Brain pericyte (primary cell): ENCODE measurements around the gene ASTN2.

Experiments
- DNase-seq: peaks from one replicate; pipeline ENCODE4 v3.0.0-alpha.2; 2012; ENCODE audit warnings: low read depth, low spot score

Gene ASTN2

DNA sequence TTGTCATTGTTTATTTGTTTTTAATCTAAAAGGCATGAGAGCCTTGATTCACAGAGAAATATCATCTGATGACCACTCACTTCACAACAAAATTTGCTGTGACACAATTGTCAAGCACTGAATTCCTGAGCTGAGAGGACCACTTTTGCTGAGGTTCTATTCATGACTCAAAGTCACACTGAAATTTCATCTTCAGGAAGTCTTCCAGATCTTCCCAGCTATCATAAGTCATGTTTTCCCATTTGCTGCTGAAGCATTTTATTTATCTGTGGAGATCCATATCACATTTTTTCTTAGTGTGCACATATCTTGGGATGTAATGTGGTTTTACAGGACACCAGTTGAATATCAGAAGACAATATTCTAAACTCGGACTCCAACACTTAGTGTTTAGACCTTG, 982.8 kb downstream of the ASTN2 start:
- DNase-seq: no peak

DNA sequence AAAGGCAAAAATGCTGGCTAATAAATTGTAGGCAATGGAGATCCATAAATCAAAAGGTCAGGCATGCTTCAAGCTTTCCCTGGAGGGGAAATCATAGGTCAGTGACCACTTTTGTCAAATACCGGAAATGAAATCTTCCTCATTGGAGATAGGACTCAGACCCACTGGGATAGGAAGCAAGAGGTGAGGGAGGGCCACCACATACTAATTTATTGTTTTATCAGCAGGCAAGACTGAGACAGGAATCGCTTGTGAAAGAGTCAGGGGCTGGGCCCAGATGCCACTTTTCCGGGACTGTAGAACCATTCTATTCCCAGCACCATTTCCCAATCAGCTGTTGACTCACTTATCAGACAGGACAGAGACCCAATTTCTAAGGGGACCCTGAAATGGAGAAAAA, 984.0 kb downstream of the ASTN2 start:
- DNase-seq: no peak

DNA sequence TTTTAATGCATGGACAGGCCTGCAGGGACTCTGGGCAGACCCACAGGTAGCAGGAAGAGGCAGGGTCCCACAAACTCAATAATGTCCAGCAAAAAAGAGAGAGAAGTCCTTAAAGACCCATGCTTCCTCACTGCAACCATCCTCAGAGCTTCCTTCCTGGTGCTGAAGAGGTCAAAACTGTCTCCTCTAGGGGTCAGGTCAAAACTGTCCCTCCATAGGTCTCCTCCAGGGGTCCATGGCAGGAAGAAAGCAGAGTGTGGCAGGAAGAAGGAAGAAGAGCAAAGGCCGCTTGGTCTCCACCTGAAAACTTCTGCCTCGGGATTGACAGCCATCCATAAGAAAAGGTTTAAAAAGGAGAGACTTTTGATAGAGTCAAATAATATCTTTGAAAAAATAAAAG, 989.6 kb downstream of the ASTN2 start:
- DNase-seq: no peak

DNA sequence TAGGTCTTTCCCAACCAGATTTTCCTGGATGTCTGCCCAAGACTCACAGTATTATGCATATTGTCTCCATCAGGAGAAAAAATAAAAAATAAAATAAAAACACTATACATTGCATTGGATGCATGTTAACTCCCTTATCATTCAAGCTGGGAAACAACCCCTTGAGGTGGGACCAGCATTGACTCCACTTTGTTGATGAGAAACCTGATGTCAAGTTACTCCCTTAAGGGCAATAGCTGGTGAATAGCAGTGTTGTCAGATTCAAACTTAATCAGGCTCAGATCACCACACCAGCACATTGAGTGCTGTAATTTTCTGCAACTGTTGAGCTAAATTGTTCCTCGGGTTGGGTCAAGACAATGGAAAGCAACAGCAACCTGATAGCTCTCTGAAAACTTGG, 991.7 kb downstream of the ASTN2 start:
- DNase-seq: no peak

DNA sequence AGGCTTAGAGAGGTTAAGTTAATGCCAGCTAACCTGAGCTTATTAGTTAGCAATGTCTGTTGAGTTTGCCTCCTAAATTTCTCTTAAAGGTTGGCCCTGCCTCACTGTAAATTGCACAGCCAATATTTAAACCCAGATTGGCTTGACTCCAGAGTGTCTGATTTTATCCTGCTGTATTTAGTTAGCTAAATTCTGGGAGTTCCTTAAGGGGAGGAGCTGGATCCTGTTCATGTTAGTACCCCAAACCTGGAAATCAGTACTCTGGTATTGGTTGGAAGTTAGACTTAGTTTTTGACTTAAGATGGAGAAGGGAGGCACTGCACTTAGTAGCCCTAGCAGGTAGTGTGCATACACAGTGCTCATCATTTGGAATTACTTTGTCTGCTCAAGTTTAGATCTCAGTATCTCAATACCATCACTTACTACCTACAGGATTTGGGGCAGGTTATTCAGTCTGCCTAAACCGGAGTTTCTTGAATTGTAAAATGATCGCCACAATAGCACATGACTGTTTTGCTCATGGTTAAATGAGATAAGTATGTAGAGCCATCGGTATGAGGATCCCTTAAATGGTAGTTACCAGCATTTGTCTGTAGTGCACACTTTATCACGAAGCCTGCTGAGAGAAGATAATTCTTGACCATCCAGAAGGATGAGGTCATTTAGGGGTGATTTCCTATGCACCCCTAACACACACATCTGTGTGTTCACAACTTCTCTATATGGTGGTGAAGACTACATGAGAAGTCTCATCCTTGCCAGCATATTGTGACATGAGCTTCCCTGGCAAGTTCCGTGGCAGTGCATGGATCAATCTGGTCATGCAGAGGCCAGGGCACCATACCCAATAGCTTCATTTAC, 992.5 kb downstream of the ASTN2 start:
- DNase-seq: no peak

DNA sequence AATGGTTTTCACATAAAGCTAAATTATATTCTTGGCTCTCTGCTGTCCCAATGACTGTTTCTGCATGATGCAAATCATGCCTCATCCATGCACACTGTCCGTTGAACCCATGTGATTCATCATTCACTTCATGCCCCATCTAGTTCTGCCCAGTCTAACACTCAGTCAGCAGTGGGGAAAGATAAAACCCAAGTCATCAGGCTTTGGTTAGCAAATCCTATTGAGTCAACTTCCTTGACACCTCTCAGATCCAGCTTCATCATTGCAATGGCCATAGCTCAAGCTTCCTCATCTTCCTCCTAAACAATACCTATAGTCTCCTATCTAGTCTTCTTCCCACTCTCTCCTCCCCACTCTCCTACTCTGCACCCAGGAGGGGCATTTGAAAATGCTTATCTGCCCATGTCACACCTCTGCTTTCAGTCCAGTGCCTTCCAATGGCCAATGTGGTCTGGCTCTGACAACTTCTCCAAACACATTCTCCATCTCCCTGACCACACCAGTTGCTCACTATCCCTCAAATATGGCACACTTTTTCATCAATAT, 993.8 kb downstream of the ASTN2 start:
- DNase-seq: no peak

DNA sequence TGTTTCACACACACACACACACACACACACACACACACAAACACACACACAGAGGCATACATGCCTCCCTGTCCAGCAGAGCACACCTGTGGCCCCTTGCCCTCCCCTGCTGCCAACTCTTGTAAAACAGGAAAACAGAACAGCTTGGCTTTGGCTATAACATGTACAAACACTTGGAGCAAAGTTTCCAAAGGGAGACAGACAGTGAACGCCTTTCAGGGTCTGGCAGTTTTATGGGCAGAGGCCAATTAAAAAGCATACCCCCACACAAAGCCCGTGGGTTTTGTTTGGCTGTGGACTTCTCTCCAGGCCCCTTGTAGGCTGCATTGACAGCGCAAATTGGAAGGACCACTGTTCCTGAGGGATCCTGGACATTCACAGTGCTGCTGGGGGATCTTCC, 995.7 kb downstream of the ASTN2 start:
- DNase-seq: no peak

DNA sequence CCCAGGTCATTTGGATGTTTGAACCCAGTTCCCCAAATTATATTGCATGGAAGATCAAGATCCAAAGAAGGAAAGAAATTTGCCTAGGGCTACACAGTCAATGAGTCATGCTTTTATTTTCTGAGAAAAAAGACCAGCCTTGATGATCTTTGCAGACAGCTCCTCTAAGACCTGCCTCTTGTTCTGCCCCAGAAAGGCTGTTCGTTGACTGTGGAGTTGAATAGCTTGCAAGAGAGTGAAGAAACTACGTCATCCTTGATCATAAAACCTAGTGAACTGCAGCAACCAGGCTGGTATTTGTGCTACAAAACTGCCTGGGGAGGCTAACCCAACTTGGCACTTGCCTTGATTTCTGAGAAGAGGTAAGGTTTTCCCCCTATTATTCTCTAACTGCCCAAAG, 997.4 kb downstream of the ASTN2 start:
- no peak for DNase-seq

DNA sequence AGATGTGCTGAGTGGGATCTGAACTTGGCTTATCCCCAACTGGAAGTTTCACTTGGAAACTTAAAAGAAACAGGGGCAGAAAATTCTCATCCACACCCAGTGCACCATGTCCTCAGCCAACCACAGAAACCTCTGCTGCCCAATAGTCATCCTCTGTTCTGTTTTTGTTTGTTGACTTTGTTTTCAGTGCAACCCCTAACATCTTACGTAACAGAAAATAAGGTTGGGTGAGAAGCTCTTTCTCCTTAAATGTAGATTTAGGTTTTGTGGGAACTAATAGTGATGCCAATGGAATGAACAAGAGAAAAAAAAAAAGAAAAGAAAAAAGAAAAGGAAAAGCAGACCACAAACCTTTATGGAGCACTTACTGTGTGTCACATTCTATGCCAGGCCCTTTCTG, 998.4 kb downstream of the ASTN2 start:
- no peak for DNase-seq

DNA sequence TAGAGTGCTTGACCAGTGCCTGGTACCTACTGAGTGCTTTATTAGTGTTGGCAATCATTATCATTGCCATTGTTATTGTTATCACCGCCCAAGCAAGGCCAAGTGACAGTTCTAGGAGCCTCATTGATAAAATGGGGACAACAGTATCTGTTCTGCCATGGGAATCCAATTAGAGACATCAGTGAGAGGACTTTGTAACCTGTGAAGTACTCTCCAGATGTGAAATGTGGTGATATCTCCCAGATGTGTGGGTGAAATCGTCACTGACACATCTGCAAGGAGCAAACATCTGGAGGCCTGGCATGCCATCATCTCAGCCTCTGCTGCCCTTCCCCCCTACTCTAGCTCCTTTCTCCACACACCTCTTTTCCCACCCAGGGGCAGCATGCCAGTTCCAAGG, 1000.5 kb downstream of the ASTN2 start:
- DNase-seq: no peak

DNA sequence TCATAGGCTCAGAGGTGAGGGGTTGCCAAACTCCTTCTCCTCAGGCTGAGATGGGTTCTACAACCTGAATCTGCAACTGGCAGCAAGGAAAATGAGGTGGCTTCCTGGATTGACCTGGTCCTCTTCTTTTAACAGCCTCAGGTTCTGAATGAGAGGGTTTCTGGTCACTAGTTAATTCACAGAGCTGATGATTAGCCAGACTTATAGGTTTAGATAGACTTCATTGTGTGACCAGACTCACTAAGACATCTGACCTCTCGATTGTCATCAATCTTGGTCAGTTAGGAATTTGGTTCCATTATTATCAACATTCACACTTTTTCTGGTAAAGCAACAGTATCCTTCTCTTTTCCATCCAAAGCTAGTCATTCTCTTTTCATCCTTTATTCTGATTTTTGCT, 1003.4 kb downstream of the ASTN2 start:
- no peak for DNase-seq

DNA sequence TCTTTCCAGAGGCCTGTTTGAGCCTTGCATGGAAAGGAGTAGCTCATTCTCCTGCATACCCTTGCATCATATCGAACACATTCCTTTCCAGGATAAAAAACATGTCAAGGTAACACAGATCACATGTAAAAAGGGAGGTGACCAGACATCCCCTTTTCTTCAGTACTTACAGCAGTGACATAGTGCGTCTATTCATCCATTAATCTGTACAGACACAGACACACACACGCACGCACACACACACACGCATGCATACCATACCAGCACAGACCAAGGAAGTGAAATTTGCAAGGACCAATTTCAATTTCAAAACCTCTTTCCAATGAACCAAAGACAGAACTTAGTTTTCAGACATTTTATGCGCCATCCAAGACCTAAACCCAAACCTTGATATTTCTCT, 1005.2 kb downstream of the ASTN2 start:
- DNase-seq: no peak

DNA sequence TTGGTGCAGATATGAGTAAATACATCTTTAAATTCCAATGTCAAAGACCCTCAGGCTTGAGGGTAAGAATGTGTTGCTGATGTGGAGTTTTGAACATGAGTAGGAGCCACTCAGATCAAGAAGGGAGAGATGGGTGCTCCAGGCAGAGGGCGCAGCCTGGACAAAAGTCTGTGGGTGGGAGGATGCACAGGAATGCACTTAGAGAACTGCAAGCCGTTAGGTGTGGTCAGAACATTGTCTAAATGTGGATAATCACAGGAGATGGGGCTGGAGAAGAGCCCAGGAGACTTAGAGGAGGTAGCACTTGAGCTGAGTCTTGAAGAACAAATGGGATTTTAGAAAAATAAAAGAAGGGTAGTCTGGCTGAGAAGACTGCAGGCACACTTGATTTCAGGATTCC, 1005.7 kb downstream of the ASTN2 start:
- DNase-seq: no peak

DNA sequence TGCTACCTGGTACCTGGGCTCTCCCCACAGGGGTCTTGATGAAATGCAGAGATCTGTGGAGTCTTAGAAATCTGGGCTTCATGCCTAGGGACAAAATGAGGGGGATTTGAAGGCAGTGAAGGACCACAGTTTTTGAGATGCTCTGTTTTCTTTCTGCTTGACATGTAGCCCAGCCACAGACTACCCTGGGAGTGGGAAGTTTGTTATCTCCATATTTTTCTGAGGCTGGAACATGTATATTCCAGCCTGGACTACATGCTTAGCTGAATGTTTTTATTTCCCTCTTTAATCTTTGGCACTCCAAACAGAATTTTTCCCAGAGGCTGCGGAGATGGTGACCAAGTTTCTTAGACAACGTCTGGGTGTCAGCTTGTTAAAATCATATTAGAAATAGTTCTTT, 1008.4 kb downstream of the ASTN2 start:
- no peak for DNase-seq

DNA sequence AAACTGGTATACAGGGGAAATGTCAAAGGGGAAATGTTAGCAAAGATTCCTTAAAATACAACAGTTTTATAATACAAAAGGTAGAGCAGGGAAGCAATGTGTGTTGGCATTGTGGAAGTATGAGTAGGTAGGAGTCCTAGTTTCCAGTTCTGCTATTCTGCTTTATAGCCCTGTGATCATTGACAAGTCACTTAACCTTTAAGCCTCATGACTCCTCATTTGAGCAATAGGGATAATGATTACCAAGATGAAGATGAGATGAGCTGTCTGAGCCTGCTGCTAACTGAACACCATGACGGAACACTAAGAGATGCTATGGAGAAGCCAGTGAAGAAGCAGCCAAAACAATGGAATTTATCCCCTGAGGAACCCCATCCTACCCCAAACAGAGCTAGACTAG, 1009.5 kb downstream of the ASTN2 start:
- DNase-seq: no peak

DNA sequence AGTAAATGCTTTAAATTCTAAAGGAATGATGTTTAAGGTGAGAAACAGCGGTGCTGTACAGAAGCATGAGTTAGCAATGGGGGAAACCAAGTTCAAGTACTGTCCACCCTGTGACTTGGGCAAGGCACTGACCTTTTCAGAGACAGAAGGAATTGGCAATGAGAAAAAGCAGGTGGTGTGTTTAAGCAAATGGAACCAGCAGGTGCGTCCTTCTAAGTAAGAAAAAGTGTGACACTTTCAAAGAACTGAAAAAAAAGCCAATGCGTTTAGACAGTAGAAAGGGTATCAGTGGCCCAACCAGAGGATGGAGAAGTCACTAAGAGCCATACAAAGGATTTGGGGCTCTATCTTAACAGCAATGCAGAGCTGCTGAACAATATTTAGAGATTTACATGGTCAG, 1010.6 kb downstream of the ASTN2 start:
- no peak for DNase-seq

DNA sequence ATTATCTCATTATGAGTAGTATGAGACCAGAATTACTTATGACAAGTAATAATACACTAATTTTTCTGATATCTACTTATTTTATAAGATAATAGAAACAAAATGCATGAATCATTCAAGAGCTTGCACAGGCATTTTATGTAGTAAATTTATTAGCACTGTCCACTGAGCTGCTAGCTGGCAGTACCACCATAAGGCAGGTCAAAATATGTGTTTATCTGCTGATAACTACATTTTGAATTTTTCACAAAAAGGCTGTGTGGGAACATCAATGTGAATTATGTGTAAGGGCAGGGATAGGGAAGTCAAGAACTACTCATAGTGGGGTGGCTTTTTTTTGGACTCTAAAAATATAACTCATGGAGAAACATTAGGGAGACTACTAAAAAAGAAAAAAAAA, 1011.7 kb downstream of the ASTN2 start:
- no peak for DNase-seq

DNA sequence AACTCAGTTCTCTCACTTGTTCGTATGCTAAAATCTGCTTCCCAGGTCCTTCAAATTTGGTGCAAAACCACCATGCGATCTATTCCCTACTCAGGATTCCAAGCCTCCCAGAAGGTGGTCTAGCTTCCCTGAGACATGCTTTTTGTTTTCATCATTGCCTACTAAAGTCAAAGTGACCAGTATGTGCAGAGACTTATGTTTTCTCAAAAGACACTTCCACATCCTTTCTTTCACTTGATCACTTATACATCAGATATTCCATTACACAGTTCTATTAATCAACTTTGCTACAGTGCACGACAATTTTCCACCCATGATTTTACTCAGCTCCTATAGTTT, 1019.2 kb downstream of the ASTN2 start:
- DNase-seq: no peak

DNA sequence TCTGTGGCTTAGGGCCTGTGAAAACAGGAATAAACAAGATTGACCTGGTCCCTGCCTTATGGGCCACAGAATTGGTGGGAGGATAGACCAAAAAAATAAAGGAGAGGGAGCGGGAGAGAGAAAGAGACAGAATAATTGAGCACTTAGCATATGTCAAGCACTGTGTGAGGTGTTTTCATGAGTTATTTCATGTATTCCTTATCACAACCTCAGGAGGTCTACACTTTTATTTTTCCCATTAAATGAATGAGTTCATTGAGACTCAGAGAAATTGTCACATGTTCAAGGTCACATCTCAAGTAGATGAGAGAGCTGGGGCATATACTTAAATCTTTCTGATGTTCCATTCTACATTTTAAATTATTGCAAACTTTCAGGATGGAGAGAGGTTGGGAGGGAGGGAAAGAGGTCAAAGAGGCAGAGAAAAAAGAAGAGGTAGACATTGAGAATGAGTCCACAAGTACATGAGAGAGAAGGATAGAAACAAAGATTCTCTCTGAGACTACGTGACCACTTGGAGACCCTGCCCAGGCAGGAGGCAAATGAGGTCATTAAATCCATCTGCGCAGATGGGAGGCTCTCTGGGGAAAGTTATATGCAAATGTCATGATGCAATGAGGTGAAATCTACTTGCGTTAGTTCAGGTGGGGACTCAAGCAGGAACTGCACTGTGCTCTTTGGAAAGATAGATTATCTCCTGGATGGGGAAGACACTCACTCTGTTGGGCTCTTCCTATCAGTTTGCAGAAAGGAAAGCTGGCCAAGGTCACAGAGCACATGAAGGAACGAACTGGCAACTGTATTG, 1019.8 kb downstream of the ASTN2 start:
- no peak for DNase-seq

DNA sequence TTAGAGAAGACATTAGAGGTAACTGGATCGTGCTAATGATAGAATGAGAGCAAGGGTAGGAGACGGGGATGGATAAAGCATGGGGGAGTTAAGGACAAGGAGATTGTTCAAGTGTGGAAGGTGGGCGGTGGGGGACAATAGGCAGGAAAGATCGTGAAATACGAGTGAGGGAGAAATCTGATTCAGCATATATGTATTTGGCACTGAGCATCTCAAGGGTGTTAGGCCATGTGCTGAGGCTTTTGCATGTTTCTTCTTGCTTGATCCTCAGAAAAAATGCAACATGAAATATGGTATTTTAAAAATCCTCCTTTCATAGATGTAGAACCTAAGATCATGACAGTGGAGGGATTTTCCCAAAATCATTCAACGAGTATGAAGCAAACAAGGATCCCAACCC, 1020.8 kb downstream of the ASTN2 start:
- no peak for DNase-seq

DNA sequence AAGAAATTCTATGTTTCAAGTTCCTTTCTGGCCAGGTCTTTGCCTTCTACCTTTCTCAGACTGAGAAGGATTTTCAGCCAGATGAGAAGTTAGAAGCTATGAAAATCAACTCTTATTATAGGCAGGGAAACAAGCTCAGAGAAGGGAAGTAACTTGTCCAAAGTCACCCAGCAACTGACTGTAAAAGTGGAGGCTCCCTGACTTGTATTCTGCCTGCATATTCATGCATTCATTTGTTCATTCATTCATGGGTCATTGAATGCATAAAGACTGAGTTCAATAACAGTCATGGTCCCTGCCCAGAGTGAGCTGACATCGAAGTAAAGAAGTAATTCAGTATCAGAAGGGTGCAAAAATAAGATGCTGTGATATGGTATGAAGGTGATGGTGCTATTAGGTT, 1021.7 kb downstream of the ASTN2 start:
- no peak for DNase-seq

DNA sequence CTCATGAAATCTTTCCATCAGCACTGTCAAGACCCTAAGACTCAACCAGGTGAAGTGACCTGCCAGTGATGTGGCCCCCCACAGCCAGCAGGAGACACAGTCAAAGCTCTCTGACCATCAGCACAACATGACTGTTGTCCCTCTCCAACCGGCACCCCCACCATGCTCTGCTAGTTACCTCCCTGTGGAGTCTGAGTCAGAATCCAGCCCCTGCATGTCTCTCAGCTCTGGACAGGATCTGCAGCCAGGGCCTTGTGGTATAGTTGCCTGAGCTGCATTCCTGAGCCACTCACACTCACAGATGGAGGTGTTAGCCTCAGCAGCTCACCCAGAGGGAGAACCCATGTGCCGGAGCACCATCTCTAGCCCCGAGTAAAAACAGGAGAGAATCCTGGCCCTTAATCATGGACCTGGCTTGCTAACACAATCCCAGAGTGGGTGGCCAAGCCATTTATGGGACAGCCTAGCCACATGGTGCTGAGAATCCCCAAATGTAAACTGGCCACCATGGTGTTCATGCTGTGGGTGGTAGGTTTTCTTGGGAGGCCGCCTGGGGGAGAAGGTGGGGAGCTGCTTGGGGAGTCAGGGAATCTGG, 1023.5 kb downstream of the ASTN2 start:
- DNase-seq: no peak
